Measurements from ENCODE around the gene SKA3. TPM values are rescaled to one million over a fixed set of nuclear protein-coding genes. Genes with fewer than 3 reads are reported as not detected.

SKA3 gene
- total RNA-seq, 1 experiment from 2014 or later, result 61.8 TPM

DNA sequence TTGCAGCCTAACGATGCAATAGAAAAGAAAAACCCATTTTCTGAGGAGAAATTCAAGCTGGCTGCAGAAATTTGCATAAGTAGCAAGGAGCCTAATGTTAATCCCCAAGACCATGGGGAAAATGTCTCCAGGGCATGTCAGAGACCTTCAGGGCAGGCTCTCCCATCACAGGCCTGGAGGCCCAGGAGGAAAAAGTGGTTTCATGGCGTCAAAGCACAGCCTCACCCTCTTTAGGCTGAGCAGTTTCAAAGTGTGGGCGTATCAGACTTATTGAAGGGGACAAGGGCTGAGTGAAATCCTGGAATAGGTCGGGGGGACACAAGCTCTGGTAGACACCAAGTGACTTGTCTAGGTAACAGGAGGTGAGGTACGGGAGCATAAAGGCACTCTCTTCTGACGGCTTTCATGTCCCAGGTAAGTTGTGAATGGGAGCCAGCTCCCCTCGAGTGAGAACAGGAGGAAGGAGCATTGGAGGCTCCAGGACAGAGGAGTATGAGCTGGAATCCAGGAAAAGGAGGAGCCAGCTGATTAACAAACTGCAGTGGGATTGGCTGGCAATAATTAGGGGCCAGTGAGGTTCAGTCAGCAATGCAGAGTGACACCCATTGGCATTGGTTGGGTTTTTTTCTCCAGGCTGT, 35.9 kb upstream of the SKA3 start:
- Histone ChIP-seq H4K8ac (replicated peaks; ENCODE audit: insufficient read length, low read depth, low read length) (no peak overlapping the region), H3T11ph (ENCODE audit: low read length) (no peak overlapping the region), H3K79me1 (ENCODE audit: insufficient read depth, low read depth, low read length, poor library complexity, severe bottlenecking) (no peaks in the 10 kb centered on the region), H3K27ac (ENCODE audit: insufficient read length, low read depth, low read length) (no peak overlapping the region), H2BK120ac (ENCODE audit: low read depth, low read length, poor library complexity, severe bottlenecking) (no peak overlapping the region), H3K18ac (ENCODE audit: insufficient read length, low read depth, low read length) (no peak overlapping the region), H3K27me3 (ENCODE audit: insufficient read depth, low read length) (no peaks in the 10 kb centered on the region), H2BK5ac (ENCODE audit: insufficient read length, low read length) (no peak overlapping the region), H4K5ac (ENCODE audit: insufficient read length, low read depth, low read length) (no peak overlapping the region), H3K4me2 (ENCODE audit: insufficient read depth, insufficient read length, low read length) (no peak overlapping the region), H2AK5ac (ENCODE audit: insufficient read length, low read length) (no peak overlapping the region), H2BK20ac (ENCODE audit: low read depth, low read length, poor library complexity, severe bottlenecking) (no peak overlapping the region), H3K79me2 (ENCODE audit: insufficient read depth, low read length) (no peaks in the 10 kb centered on the region), H4K20me1 (ENCODE audit: control insufficient read depth, insufficient read depth, insufficient read length) (no peaks in the 10 kb centered on the region), H3K9me3 (ENCODE audit: control insufficient read depth, low read depth, low read length) (peaks cover 20% of the 10 kb centered on the region), H4K91ac (ENCODE audit: insufficient read length, low read depth, low read length) (no peak overlapping the region), H3K9ac (ENCODE audit: extremely low read depth, insufficient read length, low read length) (no peak overlapping the region), H3K23ac (ENCODE audit: insufficient read length, low read depth, low read length) (no peak overlapping the region), H2BK15ac (ENCODE audit: low read depth, low read length) (no peak overlapping the region), H2AFZ (ENCODE audit: low read length) (no peak overlapping the region), H3K56ac (ENCODE audit: insufficient read length, low read depth, low read length) (no peak overlapping the region), H3K23me2 (ENCODE audit: insufficient read length, low read depth, low read length, poor library complexity, severe bottlenecking) (no peaks in the 10 kb centered on the region), H3K14ac (ENCODE audit: insufficient read depth, low read length) (no peak overlapping the region), H3K4me1 (ENCODE audit: insufficient read depth, low read length) (no peaks in the 10 kb centered on the region), H2BK12ac (ENCODE audit: insufficient read length, low read depth, low read length) (no peak overlapping the region), H3K4ac (ENCODE audit: low read depth, low read length) (no peak overlapping the region)
- Mint-ChIP-seq H3K36me3 (ENCODE audit: insufficient read depth in 1 of 3, low read depth in 3 of 3) (peaks cover 11 to 17% (median 16%) of the 10 kb centered on the region in 3 experiments), H3K27ac (no peak overlapping the region), H3K9me3 (peaks cover 26% of the 10 kb centered on the region in 2 experiments), H3K4me1 (no peaks in the 10 kb centered on the region), H3K27me3 (ENCODE audit: low read depth) (peaks cover 6% of the 10 kb centered on the region; the same call in 1 of the 2 replicates), H3K4me3 (no peak overlapping the region)
- WGBS (ENCODE audit: extremely low coverage, insufficient read length, low lambda C conversion rate), result no CpG with 5 or more reads among the region's 7 CpGs
- DNase-seq, result no peak
- TF ChIP-seq, protein P1, sequence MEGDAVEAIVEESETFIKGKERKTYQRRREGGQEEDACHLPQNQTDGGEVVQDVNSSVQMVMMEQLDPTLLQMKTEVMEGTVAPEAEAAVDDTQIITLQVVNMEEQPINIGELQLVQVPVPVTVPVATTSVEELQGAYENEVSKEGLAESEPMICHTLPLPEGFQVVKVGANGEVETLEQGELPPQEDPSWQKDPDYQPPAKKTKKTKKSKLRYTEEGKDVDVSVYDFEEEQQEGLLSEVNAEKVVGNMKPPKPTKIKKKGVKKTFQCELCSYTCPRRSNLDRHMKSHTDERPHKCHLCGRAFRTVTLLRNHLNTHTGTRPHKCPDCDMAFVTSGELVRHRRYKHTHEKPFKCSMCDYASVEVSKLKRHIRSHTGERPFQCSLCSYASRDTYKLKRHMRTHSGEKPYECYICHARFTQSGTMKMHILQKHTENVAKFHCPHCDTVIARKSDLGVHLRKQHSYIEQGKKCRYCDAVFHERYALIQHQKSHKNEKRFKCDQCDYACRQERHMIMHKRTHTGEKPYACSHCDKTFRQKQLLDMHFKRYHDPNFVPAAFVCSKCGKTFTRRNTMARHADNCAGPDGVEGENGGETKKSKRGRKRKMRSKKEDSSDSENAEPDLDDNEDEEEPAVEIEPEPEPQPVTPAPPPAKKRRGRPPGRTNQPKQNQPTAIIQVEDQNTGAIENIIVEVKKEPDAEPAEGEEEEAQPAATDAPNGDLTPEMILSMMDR (conservative IDR thresholded peaks at IDR 0.05), result no peak
